Measurements from ENCODE around the gene TRIM41.

The TRIM41 gene

GRCh38 chr5:181220178-181220515 lies 2.9 kb upstream of the TRIM41 start:
- TF ChIP-seq POLR2AphosphoS5 (IDR thresholded peaks at IDR 0.05; ENCODE audit: low read depth, low read length) (no peak), FOXP2 (optimal IDR thresholded peaks at IDR 0.05; ENCODE audit: borderline replicate concordance, extremely low read depth, extremely low read length, insufficient read depth) (no peak), TAF1 (IDR thresholded peaks at IDR 0.05; ENCODE audit: borderline replicate concordance, insufficient read depth, low read length) (no peak), REST (IDR thresholded peaks at IDR 0.05; ENCODE audit: insufficient read depth in 1 of 2, low read depth in 2 of 2, low read length in 2 of 2) (no peak), SIN3A (IDR thresholded peaks at IDR 0.05; ENCODE audit: borderline replicate concordance, insufficient read depth, low read length) (no peak)

- TF ChIP-seq TAF1 (IDR thresholded peaks at IDR 0.05; ENCODE audit: borderline replicate concordance, insufficient read depth, low read length) (no peak), SIN3A (IDR thresholded peaks at IDR 0.05; ENCODE audit: borderline replicate concordance, insufficient read depth, low read length) (no peak), FOXP2 (optimal IDR thresholded peaks at IDR 0.05; ENCODE audit: borderline replicate concordance, extremely low read depth, extremely low read length, insufficient read depth) (no peak), POLR2AphosphoS5 (IDR thresholded peaks at IDR 0.05; ENCODE audit: low read depth, low read length) (no peak), REST (IDR thresholded peaks at IDR 0.05; ENCODE audit: insufficient read depth in 1 of 2, low read depth in 2 of 2, low read length in 2 of 2) (no peak)
Observed at GRCh38 chr5:181221105-181221791, 1.8 kb upstream of the TRIM41 start.

- TF ChIP-seq FOXP2 (optimal IDR thresholded peaks at IDR 0.05; ENCODE audit: borderline replicate concordance, extremely low read depth, extremely low read length, insufficient read depth) (no peak), POLR2AphosphoS5 (IDR thresholded peaks at IDR 0.05; ENCODE audit: low read depth, low read length) (no peak), REST (IDR thresholded peaks at IDR 0.05; ENCODE audit: insufficient read depth in 1 of 2, low read depth in 2 of 2, low read length in 2 of 2) (no peak), TAF1 (IDR thresholded peaks at IDR 0.05; ENCODE audit: borderline replicate concordance, insufficient read depth, low read length) (no peak), SIN3A (IDR thresholded peaks at IDR 0.05; ENCODE audit: borderline replicate concordance, insufficient read depth, low read length) (no peak)
Observed at GRCh38 chr5:181221792-181222629, 1.1 kb upstream of the TRIM41 start.

GRCh38 chr5:181222630-181223057 lies 437 bp upstream of the TRIM41 start:
- no peak for TF ChIP-seq SIN3A (IDR thresholded peaks at IDR 0.05; ENCODE audit: borderline replicate concordance, insufficient read depth, low read length)
- no peak for TF ChIP-seq REST (IDR thresholded peaks at IDR 0.05; ENCODE audit: insufficient read depth in 1 of 2, low read depth in 2 of 2, low read length in 2 of 2)
- TF ChIP-seq TAF1 (IDR thresholded peaks at IDR 0.05; ENCODE audit: borderline replicate concordance, insufficient read depth, low read length), result no peak
- no peak for TF ChIP-seq POLR2AphosphoS5 (IDR thresholded peaks at IDR 0.05; ENCODE audit: low read depth, low read length)
- no peak for TF ChIP-seq FOXP2 (optimal IDR thresholded peaks at IDR 0.05; ENCODE audit: borderline replicate concordance, extremely low read depth, extremely low read length, insufficient read depth)
